ENCODE results near the gene SSC4D.
"Not testable (repeated sequence)": the region's sequence is repeated elsewhere in the genome, so short reads cannot be mapped to it uniquely, and the experiment has no call there.

The SSC4D gene

DNA sequence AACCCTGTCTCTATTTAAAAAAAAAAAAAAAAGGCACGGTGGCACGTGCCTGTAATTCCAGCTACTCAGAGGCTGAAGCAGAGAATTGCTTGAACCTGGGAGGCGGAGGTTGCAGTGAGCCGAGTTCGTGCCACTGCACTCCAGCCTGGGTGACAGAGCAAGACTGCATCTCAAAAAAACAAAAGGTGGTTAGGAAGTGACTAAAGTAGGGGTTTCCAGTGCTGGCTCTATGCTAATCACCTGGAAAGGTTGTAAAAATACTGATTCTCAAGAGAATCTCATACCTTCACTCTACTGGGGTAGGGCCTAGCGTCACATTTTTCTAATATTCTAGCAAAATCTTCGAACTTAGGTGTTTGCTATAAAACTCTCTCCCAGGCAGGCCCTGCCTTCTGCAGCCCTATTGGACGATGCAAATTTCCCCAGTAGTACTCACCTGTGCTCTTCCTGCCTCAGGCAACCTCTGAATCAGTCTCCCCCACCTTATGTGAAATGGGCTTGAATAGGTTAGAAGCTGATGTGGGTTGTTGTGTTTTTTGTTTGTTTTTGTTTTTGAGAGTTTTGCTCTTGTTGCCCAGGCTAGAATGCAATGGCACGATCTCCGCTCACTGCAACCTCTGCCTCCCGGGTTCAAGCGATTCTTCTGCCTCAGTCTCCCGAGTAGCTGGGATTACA is 18.8 kb upstream of the SSC4D start:
- Histone ChIP-seq H3K27me3 (ENCODE audit: insufficient read depth, poor library complexity, severe bottlenecking) (no peaks in the 10 kb centered on the region), H3K9me3 (ENCODE audit: severe bottlenecking) (no peaks in the 10 kb centered on the region), H3K36me3 (ENCODE audit: low read depth) (no peaks in the 10 kb centered on the region), H3K4me3 (ENCODE audit: severe bottlenecking) (no peak overlapping the region), H3K4me1 (ENCODE audit: insufficient read depth, poor library complexity, severe bottlenecking) (peaks cover 17% of the 10 kb centered on the region), H3K27ac (ENCODE audit: poor library complexity, severe bottlenecking) (peak overlapping the region; percentile 20)
- DNase-seq (ENCODE audit: low spot score) (no peak), ATAC-seq (ENCODE audit: low read depth) (peak; percentile 45)
- TF ChIP-seq, protein P1, sequence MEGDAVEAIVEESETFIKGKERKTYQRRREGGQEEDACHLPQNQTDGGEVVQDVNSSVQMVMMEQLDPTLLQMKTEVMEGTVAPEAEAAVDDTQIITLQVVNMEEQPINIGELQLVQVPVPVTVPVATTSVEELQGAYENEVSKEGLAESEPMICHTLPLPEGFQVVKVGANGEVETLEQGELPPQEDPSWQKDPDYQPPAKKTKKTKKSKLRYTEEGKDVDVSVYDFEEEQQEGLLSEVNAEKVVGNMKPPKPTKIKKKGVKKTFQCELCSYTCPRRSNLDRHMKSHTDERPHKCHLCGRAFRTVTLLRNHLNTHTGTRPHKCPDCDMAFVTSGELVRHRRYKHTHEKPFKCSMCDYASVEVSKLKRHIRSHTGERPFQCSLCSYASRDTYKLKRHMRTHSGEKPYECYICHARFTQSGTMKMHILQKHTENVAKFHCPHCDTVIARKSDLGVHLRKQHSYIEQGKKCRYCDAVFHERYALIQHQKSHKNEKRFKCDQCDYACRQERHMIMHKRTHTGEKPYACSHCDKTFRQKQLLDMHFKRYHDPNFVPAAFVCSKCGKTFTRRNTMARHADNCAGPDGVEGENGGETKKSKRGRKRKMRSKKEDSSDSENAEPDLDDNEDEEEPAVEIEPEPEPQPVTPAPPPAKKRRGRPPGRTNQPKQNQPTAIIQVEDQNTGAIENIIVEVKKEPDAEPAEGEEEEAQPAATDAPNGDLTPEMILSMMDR (IDR thresholded peaks at IDR 0.05; ENCODE audit: poor library complexity, severe bottlenecking) = no peak

- Histone ChIP-seq H3K27me3 (ENCODE audit: insufficient read depth, poor library complexity, severe bottlenecking) (no peaks in the 10 kb centered on the region), H3K4me3 (ENCODE audit: severe bottlenecking) (no peak overlapping the region), H3K36me3 (ENCODE audit: low read depth) (no peaks in the 10 kb centered on the region), H3K27ac (ENCODE audit: poor library complexity, severe bottlenecking) (peak overlapping the region; percentile 20), H3K4me1 (ENCODE audit: insufficient read depth, poor library complexity, severe bottlenecking) (peaks cover 22% of the 10 kb centered on the region), H3K9me3 (ENCODE audit: severe bottlenecking) (no peaks in the 10 kb centered on the region)
- TF ChIP-seq, protein P1 (IDR thresholded peaks at IDR 0.05; ENCODE audit: poor library complexity, severe bottlenecking) = no peak
- ATAC-seq (ENCODE audit: low read depth) (no peak), DNase-seq (ENCODE audit: low spot score) (no peak)
Observed at GRCh38 chr7:76427635-76428034, 18.1 kb upstream of the SSC4D start.

DNA sequence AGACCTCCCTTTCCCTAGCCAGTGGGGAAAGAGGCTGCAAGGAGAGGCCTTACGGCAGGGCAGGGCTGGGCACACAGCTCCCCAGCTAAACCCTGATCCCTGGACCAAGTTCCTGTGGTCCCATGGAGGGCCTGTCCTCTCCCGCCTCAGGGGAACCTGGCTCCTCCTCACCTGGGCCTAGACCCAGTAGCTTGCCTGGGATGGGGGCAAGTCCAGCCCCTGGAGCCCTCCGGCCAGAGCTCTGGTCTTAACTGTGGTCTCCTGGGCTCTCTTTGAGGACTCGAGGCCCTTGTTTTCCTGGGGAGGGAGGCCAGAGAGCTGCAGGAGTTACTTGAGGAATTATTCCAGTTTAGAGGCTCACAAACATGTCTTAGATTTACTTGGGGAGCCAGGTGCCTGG is 16.7 kb upstream of the SSC4D start:
- TF ChIP-seq, protein P1 (IDR thresholded peaks at IDR 0.05; ENCODE audit: poor library complexity, severe bottlenecking) = no peak
- Histone ChIP-seq H3K27me3 (ENCODE audit: insufficient read depth, poor library complexity, severe bottlenecking) (no peaks in the 10 kb centered on the region), H3K9me3 (ENCODE audit: severe bottlenecking) (no peaks in the 10 kb centered on the region), H3K27ac (ENCODE audit: poor library complexity, severe bottlenecking) (peak overlapping the region; percentile 99), H3K4me3 (ENCODE audit: severe bottlenecking) (no peak overlapping the region), H3K4me1 (ENCODE audit: insufficient read depth, poor library complexity, severe bottlenecking) (peaks cover 30% of the 10 kb centered on the region), H3K36me3 (ENCODE audit: low read depth) (no peaks in the 10 kb centered on the region)
- DNase-seq (ENCODE audit: low spot score) (no peak), ATAC-seq (ENCODE audit: low read depth) (no peak)

- not testable (repeated sequence) for H3K27me3 ChIP-seq (ENCODE audit: insufficient read depth, poor library complexity, severe bottlenecking); H3K9me3 ChIP-seq (ENCODE audit: severe bottlenecking); ATAC-seq (ENCODE audit: low read depth); DNase-seq (ENCODE audit: low spot score); H3K36me3 ChIP-seq (ENCODE audit: low read depth); H3K4me3 ChIP-seq (ENCODE audit: severe bottlenecking)
- peak overlapping the region; percentile 99 for H3K27ac ChIP-seq (ENCODE audit: poor library complexity, severe bottlenecking)
- peaks cover 37% of the 10 kb centered on the region for H3K4me1 ChIP-seq (ENCODE audit: insufficient read depth, poor library complexity, severe bottlenecking)
Observed at GRCh38 chr7:76425558-76425957, 16.1 kb upstream of the SSC4D start.

DNA sequence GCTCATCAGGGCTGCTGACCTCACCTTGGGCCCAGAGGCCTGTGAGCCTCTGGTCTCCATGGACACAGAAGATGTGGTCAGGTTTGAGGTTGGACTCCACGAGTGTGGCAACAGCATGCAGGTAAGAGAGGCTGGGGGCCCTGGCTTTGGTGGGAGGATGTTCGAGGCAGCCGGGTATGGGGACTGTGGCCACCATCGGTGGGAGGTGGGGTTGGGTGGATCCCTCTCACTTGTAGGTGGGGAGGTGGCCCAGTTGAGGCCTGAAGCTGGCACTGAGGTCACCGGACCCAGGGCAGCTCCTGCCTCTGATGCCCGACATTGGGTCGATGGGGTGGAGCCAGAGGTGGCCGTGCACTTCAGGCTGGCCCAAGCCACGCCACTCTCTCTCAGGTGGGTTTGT is 15.7 kb upstream of the SSC4D start:
- Histone ChIP-seq H3K4me3 (ENCODE audit: severe bottlenecking) (no peak overlapping the region), H3K36me3 (ENCODE audit: low read depth) (no peaks in the 10 kb centered on the region), H3K27ac (ENCODE audit: poor library complexity, severe bottlenecking) (peak overlapping the region; percentile 99), H3K27me3 (ENCODE audit: insufficient read depth, poor library complexity, severe bottlenecking) (no peaks in the 10 kb centered on the region), H3K9me3 (ENCODE audit: severe bottlenecking) (no peaks in the 10 kb centered on the region), H3K4me1 (ENCODE audit: insufficient read depth, poor library complexity, severe bottlenecking) (peaks cover 38% of the 10 kb centered on the region)
- no peak for DNase-seq (ENCODE audit: low spot score)
- ATAC-seq (ENCODE audit: low read depth) = no peak
- TF ChIP-seq, protein P1 (IDR thresholded peaks at IDR 0.05; ENCODE audit: poor library complexity, severe bottlenecking) = no peak
